Measurements from ENCODE around the gene TMEM234.

DNA sequence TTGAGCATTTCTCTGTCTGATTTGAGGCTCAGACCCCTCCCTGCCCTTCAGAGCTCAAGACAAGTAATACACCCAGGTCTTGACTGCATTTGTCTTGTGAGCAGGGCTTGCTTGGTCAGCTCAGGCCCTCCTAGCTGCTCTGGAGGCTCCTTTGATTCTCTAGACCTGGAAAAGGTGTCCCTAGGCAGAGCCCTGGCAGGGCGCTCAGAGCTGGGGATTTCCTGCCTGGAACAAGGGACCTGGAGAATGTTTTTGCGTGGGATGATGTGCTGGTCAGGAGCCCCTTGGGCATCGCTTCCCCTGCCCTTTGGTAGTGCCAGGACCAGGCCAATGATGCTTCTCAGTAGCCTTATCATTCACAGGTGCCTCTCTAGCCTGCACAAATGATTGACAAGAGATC lies 26.6 kb downstream of the TMEM234 start:
- TF ChIP-seq POLR2A (IDR thresholded peaks at IDR 0.05) (no peak), EP300 (IDR thresholded peaks at IDR 0.05) (no peak)
- TF ChIP-seq, protein P1, sequence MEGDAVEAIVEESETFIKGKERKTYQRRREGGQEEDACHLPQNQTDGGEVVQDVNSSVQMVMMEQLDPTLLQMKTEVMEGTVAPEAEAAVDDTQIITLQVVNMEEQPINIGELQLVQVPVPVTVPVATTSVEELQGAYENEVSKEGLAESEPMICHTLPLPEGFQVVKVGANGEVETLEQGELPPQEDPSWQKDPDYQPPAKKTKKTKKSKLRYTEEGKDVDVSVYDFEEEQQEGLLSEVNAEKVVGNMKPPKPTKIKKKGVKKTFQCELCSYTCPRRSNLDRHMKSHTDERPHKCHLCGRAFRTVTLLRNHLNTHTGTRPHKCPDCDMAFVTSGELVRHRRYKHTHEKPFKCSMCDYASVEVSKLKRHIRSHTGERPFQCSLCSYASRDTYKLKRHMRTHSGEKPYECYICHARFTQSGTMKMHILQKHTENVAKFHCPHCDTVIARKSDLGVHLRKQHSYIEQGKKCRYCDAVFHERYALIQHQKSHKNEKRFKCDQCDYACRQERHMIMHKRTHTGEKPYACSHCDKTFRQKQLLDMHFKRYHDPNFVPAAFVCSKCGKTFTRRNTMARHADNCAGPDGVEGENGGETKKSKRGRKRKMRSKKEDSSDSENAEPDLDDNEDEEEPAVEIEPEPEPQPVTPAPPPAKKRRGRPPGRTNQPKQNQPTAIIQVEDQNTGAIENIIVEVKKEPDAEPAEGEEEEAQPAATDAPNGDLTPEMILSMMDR (IDR thresholded peaks at IDR 0.05): no peak
